Measurements from ENCODE around the gene ZFP62. TPM values are rescaled to one million over a fixed set of nuclear protein-coding genes. Genes with fewer than 3 reads are reported as not detected.

Gene ZFP62
- total and polyA plus RNA-seq, 2 of the 8 experiments (the other 6 are each of a cell fraction or from before 2014, with no cell fraction given), result 9.3 to 38.5 TPM

- ChIA-PET POLR2A (ENCODE audit: partially characterized antibody) (interaction anchor here (2.0 kb wide), 1 partner anchor 10 kb away, joined by 7 read pairs; no protein-coding TSS in a partner anchor), CTCF (ENCODE audit: partially characterized antibody) (interaction anchor here (1.5 kb wide), 1 partner anchor 40 kb away, joined by 6 read pairs; no protein-coding TSS in a partner anchor)
- H4K20me1 ChIP-seq (replicated peaks in 1 of 2; ENCODE audit: control insufficient read depth in 1 of 2, insufficient read depth in 2 of 2, low read length in 2 of 2), result no peaks in the 10 kb centered on the region
- no peaks in the 10 kb centered on the region for H3K23me2 ChIP-seq (ENCODE audit: low read depth, low read length)
- FAIRE-seq (no peak), DNase-seq (ENCODE audit: low read depth in 1 of 2, low spot score in 2 of 2) (no peak)
- H3K4me3 ChIP-seq (ENCODE audit: extremely low read depth in 1 of 4, insufficient read depth in 2 of 4, low read depth in 3 of 4, low read length in 4 of 4), result no peak overlapping the region
- no peak overlapping the region for H3K27ac ChIP-seq (ENCODE audit: low read depth, low read length)
- H2BK20ac ChIP-seq (ENCODE audit: low read length), result no peak overlapping the region
- H3K18ac ChIP-seq (ENCODE audit: extremely low read depth, low read length), result no peak overlapping the region
- no peaks in the 10 kb centered on the region for H3K27me3 ChIP-seq (replicated peaks in 1 of 4; ENCODE audit: control insufficient read depth in 3 of 4, extremely low read depth in 1 of 4, insufficient read depth in 3 of 4, low read length in 3 of 4)
- TF ChIP-seq POLR2A (IDR thresholded peaks at IDR 0.05; ENCODE audit: control extremely low read depth in 1 of 2, low read depth in 2 of 2, low read length in 2 of 2), result no peak
- no peak for TF ChIP-seq TAF1 (IDR thresholded peaks at IDR 0.05; ENCODE audit: low read depth, low read length)
- TF ChIP-seq PHF8 (conservative IDR thresholded peaks at IDR 0.05; ENCODE audit: low read depth, low read length), result no peak
- TF ChIP-seq BRCA1 (IDR thresholded peaks at IDR 0.05; ENCODE audit: low read depth, low read length), result no peak
- TF ChIP-seq HDAC6 (IDR thresholded peaks at IDR 0.05; ENCODE audit: low read depth, low read length), result no peak
- TF ChIP-seq JUN (IDR thresholded peaks at IDR 0.05; ENCODE audit: low read depth, low read length), result no peak
- no peak for TF ChIP-seq ZNF274 (IDR thresholded peaks at IDR 0.05; ENCODE audit: borderline replicate concordance, extremely low read depth, low read length)
- TF ChIP-seq SP2 (IDR thresholded peaks at IDR 0.05; ENCODE audit: low read length), result no peak
- TF ChIP-seq SAP30 (IDR thresholded peaks at IDR 0.05; ENCODE audit: insufficient read depth, insufficient replicate concordance, low read length), result no peak
- no peak for TF ChIP-seq CTCF (IDR thresholded peaks at IDR 0.05; ENCODE audit: control extremely low read depth in 1 of 3, insufficient read depth in 1 of 3, low read depth in 1 of 3, low read length in 3 of 3)
- H3K79me2 ChIP-seq (ENCODE audit: control insufficient read depth in 1 of 2, insufficient read depth in 2 of 2, low read length in 2 of 2), result no peaks in the 10 kb centered on the region
- no peak overlapping the region for H3K23ac ChIP-seq (ENCODE audit: insufficient read length)
- no peak overlapping the region for H3K9ac ChIP-seq (replicated peaks in 1 of 4; ENCODE audit: extremely low read depth in 1 of 4, low read depth in 3 of 4, low read length in 3 of 4)
- no peak overlapping the region for H4K8ac ChIP-seq (ENCODE audit: extremely low read depth, insufficient read depth, low read length)
- H3K9me3 ChIP-seq (ENCODE audit: insufficient read depth in 2 of 2, low read depth in 1 of 2, low read length in 1 of 2), result peaks cover 2 to 7% of the 10 kb centered on the region in 2 experiments; a peak in 1 of 4 replicates
- H3K14ac ChIP-seq (ENCODE audit: insufficient read length), result no peak overlapping the region
- no peak overlapping the region for H2BK15ac ChIP-seq (ENCODE audit: low read length)
- H3K36me3 ChIP-seq (ENCODE audit: control insufficient read depth in 2 of 4, insufficient read depth in 4 of 4, low read length in 3 of 4), result no peaks in the 10 kb centered on the region
- no peak overlapping the region for H3K4me2 ChIP-seq (ENCODE audit: insufficient read depth in 1 of 2, low read depth in 2 of 2, low read length in 2 of 2)
- 85% methylated on average over 2 of the region's 2 CpGs; no CpG with 5 or more reads in 1 of the 2 experiments for WGBS, 2 experiments (ENCODE audit: extremely low coverage in 1 of 2, insufficient coverage in 1 of 2, insufficient read length in 1 of 2, insufficient replicate concordance in 2 of 2, low coverage in 1 of 2, low lambda C conversion rate in 2 of 2, missing lambda C conversion rate in 1 of 2)
- no peak overlapping the region for H2AFZ ChIP-seq (ENCODE audit: low read length)
- no peak overlapping the region for H2BK5ac ChIP-seq (ENCODE audit: low read depth, low read length)
- no peak overlapping the region for H2BK120ac ChIP-seq (replicated peaks; ENCODE audit: low read depth, low read length)
- no peak overlapping the region for H4K91ac ChIP-seq (replicated peaks; ENCODE audit: insufficient read length, low read length)
- H3K4me1 ChIP-seq (replicated peaks in 1 of 4; ENCODE audit: control insufficient read depth in 3 of 4, insufficient read depth in 4 of 4, low read length in 3 of 4), result peaks cover 0 to 8% (median 6%) of the 10 kb centered on the region in 4 experiments; a peak in 5 of 7 replicates
- H3K79me1 ChIP-seq (ENCODE audit: low read depth, low read length), result no peaks in the 10 kb centered on the region
- H2BK12ac ChIP-seq (ENCODE audit: low read depth, low read length), result no peak overlapping the region
- no peak overlapping the region for H2AK5ac ChIP-seq (ENCODE audit: low read depth, low read length)
- no peak overlapping the region for H3K4ac ChIP-seq (replicated peaks; ENCODE audit: insufficient read length, low read depth, low read length)
- H4K5ac ChIP-seq (ENCODE audit: insufficient read length, low read depth, low read length), result no peak overlapping the region
- no peak overlapping the region for H3K56ac ChIP-seq (replicated peaks; ENCODE audit: insufficient read length, low read depth, low read length)
Observed at GRCh38 chr5:180910182-180910581, 49.1 kb upstream of the ZFP62 start.

All from H1 (cell line).